Measurements from ENCODE around the gene KCNG2. TPM values are rescaled to one million over a fixed set of nuclear protein-coding genes. Genes with fewer than 3 reads are reported as not detected.

Gene KCNG2
- total RNA-seq, 1 donor from 2014 or later = not detected

DNA sequence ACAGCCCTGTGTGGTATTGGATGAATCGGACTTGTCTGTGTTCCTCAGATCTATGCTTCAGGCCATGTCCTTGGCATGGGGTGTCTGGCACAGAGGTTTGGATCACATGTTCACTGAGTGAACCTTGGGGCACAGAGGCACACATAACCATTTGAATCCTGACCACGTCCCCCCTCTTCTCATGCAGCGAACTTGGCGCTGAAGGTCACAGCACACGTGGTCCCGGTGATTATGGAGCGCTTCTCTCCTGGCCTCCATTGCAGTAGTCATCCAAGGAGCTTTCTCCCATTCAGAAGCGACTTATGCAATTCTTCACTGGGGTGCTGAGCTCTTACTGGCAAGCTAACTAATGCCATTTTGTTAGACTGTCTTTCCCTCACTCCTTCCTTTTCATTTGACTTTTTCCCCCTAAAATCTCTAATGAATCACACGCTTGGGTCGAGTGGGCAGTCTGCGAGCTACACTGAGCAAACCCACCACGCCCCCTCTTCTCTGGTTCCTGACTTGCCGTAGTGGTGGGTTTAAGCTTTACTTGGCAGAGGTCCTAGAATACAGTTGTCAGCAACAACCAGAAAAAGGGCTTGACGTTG is 59.4 kb downstream of the KCNG2 start:
- TF ChIP-seq, protein P1, sequence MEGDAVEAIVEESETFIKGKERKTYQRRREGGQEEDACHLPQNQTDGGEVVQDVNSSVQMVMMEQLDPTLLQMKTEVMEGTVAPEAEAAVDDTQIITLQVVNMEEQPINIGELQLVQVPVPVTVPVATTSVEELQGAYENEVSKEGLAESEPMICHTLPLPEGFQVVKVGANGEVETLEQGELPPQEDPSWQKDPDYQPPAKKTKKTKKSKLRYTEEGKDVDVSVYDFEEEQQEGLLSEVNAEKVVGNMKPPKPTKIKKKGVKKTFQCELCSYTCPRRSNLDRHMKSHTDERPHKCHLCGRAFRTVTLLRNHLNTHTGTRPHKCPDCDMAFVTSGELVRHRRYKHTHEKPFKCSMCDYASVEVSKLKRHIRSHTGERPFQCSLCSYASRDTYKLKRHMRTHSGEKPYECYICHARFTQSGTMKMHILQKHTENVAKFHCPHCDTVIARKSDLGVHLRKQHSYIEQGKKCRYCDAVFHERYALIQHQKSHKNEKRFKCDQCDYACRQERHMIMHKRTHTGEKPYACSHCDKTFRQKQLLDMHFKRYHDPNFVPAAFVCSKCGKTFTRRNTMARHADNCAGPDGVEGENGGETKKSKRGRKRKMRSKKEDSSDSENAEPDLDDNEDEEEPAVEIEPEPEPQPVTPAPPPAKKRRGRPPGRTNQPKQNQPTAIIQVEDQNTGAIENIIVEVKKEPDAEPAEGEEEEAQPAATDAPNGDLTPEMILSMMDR (IDR thresholded peaks at IDR 0.05; ENCODE audit: unreplicated experiment) = no peak
- peak overlapping the region; percentile 49 for H3K4me3 Mint-ChIP-seq
- peaks cover 26% of the 10 kb centered on the region for H3K27me3 Mint-ChIP-seq (ENCODE audit: low read depth)
- no peak for DNase-seq (ENCODE audit: low spot score in 2 of 2, unreplicated experiment in 2 of 2)
- H3K27ac Mint-ChIP-seq = peak overlapping the region; percentile 64
- H3K36me3 Mint-ChIP-seq = no peaks in the 10 kb centered on the region
- H3K4me1 Mint-ChIP-seq = peaks cover 18% of the 10 kb centered on the region
- peaks cover 16% of the 10 kb centered on the region for H3K9me3 Mint-ChIP-seq

DNA sequence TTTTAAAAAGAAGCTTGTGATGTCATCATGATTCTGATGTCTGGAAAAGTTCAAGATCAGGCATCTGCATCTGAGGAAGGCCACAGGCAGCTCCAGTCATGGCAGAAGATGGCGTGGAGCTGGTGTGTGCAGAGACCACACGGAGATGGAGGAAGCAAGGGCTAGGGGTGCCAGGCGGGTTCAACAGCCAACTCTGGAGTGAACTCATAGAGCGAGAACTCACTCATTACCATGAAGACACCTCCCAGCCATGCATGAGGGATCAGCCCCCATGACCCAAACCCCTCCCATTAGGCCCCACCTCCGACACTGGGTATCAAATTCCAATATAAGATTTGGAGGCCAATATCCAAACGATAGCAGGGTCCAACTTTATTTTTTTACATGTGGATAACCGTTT is 61.6 kb downstream of the KCNG2 start:
- H3K36me3 Mint-ChIP-seq = peaks cover 1% of the 10 kb centered on the region
- H3K4me1 Mint-ChIP-seq = peaks cover 18% of the 10 kb centered on the region
- H3K27me3 Mint-ChIP-seq (ENCODE audit: low read depth) = peaks cover 32% of the 10 kb centered on the region
- TF ChIP-seq, protein P1 (IDR thresholded peaks at IDR 0.05; ENCODE audit: unreplicated experiment) = no peak
- DNase-seq (ENCODE audit: low spot score in 2 of 2, unreplicated experiment in 2 of 2) = no peak
- H3K4me3 Mint-ChIP-seq = no peak overlapping the region
- no peak overlapping the region for H3K27ac Mint-ChIP-seq
- H3K9me3 Mint-ChIP-seq = peaks cover 16% of the 10 kb centered on the region

DNA sequence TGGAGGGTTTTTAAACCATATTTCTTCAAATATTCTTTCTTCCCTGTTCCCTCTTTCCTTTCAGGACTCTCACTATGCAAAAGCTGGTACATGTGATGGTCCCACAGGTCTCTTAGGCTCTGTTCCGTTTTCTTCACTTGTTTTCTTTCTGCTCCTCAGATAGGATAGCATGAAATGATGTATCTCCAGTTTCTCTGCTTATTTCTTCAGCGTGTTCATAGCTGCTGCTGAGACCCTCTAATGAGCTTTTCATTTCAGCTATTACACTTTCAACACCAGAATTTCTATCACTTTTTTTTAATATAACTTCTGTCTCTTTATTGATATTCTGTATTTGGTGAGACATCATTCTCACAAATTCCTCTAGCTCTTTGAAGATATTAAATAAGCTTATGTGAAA is 63.9 kb downstream of the KCNG2 start:
- peaks cover 9% of the 10 kb centered on the region for H3K4me1 Mint-ChIP-seq
- TF ChIP-seq, protein P1 (IDR thresholded peaks at IDR 0.05; ENCODE audit: unreplicated experiment) = no peak
- no peak overlapping the region for H3K27ac Mint-ChIP-seq
- peaks cover 30% of the 10 kb centered on the region for H3K27me3 Mint-ChIP-seq (ENCODE audit: low read depth)
- DNase-seq (ENCODE audit: low spot score in 2 of 2, unreplicated experiment in 2 of 2) = no peak
- peaks cover 1% of the 10 kb centered on the region for H3K36me3 Mint-ChIP-seq
- H3K9me3 Mint-ChIP-seq = peaks cover 16% of the 10 kb centered on the region
- no peak overlapping the region for H3K4me3 Mint-ChIP-seq

DNA sequence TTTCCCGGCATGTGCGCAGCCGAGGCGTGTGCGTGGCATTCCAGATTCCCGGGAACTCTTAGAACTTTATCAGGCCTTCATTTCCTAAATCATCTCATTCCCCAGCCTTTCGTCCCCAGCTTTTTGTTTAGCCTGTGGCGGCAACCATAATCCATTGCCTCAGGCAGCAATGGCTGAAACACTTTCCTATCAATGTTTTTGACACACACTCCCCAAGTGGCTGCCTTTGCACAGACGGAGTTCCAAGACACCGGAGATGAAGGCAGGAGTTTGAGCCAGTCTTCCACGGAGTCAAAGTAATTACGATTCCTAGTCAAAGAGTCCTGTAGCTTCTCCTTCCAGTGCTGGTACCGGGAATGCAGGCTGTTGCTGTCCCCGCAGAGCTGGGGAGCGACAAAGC is 64.8 kb downstream of the KCNG2 start:
- Mint-ChIP-seq H3K27ac (no peak overlapping the region), H3K4me1 (peaks cover 2% of the 10 kb centered on the region), H3K27me3 (ENCODE audit: low read depth) (peaks cover 28% of the 10 kb centered on the region), H3K4me3 (no peak overlapping the region), H3K9me3 (peaks cover 16% of the 10 kb centered on the region), H3K36me3 (peaks cover 1% of the 10 kb centered on the region)
- DNase-seq (ENCODE audit: low spot score in 2 of 2, unreplicated experiment in 2 of 2) = no peak
- TF ChIP-seq, protein P1 (IDR thresholded peaks at IDR 0.05; ENCODE audit: unreplicated experiment) = no peak

DNA sequence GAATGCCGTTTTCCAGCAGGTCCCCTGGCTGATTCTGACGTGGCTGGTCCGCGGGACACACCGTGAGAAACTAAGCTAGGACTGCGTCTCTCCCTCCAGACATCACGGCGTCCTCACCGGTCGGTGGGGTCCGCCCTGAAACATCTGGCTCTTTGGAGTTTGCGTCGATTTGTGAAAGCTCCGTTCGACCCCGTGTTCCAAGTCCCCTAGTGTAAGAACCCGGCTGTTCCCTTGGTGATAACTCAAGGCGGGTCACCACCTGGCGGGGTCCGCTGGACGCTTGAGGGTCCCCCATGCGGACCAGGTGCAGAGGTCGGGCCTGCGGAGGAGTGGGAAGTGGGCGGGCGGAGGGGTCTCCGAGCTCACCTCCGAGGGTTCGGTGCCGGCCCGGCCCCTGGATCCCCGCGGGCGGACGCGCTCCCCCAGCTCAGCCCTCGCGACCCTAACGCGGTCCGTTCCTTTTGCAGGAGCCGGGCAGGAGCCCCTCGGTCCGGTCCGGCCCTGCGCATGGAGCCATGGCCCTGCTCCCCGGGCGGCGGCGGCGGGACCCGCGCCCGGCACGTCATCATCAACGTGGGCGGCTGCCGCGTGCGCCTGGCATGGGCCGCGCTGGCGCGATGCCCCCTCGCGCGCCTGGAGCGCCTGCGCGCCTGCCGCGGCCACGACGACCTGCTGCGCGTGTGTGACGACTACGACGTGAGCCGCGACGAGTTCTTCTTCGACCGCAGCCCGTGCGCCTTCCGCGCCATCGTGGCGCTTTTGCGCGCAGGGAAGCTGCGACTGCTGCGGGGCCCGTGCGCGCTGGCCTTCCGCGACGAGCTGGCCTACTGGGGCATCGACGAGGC is 65.6 kb downstream of the KCNG2 start:
- H3K27ac Mint-ChIP-seq = no peak overlapping the region
- no peak for DNase-seq (ENCODE audit: low spot score in 2 of 2, unreplicated experiment in 2 of 2)
- peaks cover 1% of the 10 kb centered on the region for H3K36me3 Mint-ChIP-seq

More for the DNA sequence above, 65.6 kb downstream of the KCNG2 start:
- H3K4me3 Mint-ChIP-seq = no peak overlapping the region
- peaks cover 16% of the 10 kb centered on the region for H3K9me3 Mint-ChIP-seq
- H3K4me1 Mint-ChIP-seq = no peaks in the 10 kb centered on the region
- TF ChIP-seq, protein P1 (IDR thresholded peaks at IDR 0.05; ENCODE audit: unreplicated experiment) = no peak
- peaks cover 26% of the 10 kb centered on the region for H3K27me3 Mint-ChIP-seq (ENCODE audit: low read depth)

Measured in mesothelial cell of epicardium (in vitro differentiated cells).